GM12891 (cell line): Measurements from ENCODE around the gene ALCAM.

Experiments
- POLR2AphosphoS5 ChIP-seq: IDR thresholded peaks from 2 replicates; pipeline ENCODE4 v1.6.1; 2011; ENCODE audit warnings: low read depth, low read length, control low read depth
- TAF1 ChIP-seq: IDR thresholded peaks from 2 replicates; pipeline ENCODE4 v1.6.1; 2011; ENCODE audit warnings: low read depth, low read length, control low read depth

DNA sequence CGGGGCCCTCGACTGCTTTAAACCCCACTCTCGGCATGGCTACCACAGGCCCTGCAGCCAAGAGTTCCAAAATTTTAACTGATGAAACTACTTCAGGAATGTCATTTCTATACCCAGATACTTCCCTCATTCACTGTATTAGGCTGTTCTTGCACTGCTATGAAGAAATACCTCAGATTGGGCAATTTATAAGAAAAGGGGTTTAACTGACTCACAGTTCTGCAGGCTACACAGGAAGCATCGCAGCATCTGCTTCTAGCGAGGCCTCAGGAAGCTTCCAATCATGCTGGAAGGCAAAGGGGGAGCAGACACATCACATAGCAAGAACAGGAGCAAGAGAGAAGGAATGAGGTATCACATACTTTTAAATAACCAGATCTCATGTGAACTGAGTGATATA is 21.6 kb upstream of the ALCAM start:
- TF ChIP-seq TAF1: no peak
- no peak for TF ChIP-seq POLR2AphosphoS5
